ENCODE results near the gene ITIH5. TPM values are rescaled to one million over a fixed set of nuclear protein-coding genes. Genes with fewer than 3 reads are reported as not detected.

ITIH5 gene
- total and polyA plus RNA-seq, 2 of the 8 experiments (the other 6 are each of a cell fraction or from before 2014, with no cell fraction given) = 5.8 to 7.6 TPM

DNA sequence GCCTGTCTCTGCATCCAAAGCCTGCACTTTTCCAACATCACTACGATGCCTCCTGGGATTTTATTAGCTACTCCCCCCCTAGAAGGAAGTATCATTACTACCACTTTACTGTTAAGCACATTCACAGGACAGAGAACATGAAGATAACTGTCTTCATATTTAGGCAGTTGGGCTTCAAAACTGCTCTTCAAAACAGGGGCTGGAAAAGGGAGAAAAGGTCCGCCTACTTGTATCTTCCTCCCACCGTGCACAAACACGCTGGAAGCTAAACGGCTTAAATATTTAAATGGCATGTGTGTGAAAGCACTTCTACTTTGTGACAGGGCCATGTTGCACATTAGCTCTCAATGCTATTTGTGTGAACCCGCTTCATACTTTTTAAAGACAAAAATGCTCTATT lies 999 bp downstream of the ITIH5 start:
- 39% methylated on average over 6 of the region's 6 CpGs; no CpG with 5 or more reads in 1 of the 2 experiments for WGBS, 2 experiments (ENCODE audit: extremely low coverage in 1 of 2, insufficient coverage in 1 of 2, insufficient read length in 1 of 2, insufficient replicate concordance in 2 of 2, low coverage in 1 of 2, low lambda C conversion rate in 2 of 2, missing lambda C conversion rate in 1 of 2)
- H3K4ac ChIP-seq (replicated peaks; ENCODE audit: insufficient read length, low read depth, low read length) = no peak overlapping the region
- H3K14ac ChIP-seq (ENCODE audit: insufficient read length) = no peak overlapping the region
- ChIA-PET POLR2A (ENCODE audit: partially characterized antibody) (no interaction called here), CTCF (ENCODE audit: partially characterized antibody) (interaction anchor here (0.6 to 2.9 kb wide), 8 partner anchors 22 to 807 kb away, joined by 3 to 12 read pairs (median 3); no protein-coding TSS in a partner anchor)
- no peak overlapping the region for H2AK5ac ChIP-seq (ENCODE audit: low read depth, low read length)
- H3K4me3 ChIP-seq (ENCODE audit: extremely low read depth in 1 of 4, insufficient read depth in 2 of 4, low read depth in 3 of 4, low read length in 4 of 4) = peak overlapping the region; percentile 32 to 89 (median 46); a peak in 6 of 8 replicates
- no peak overlapping the region for H3K27ac ChIP-seq (ENCODE audit: low read depth, low read length)
- no peak overlapping the region for H2AFZ ChIP-seq (ENCODE audit: low read length)
- H2BK20ac ChIP-seq (ENCODE audit: low read length) = no peak overlapping the region
- no peak for DNase-seq (ENCODE audit: low read depth in 1 of 2, low spot score in 2 of 2)
- no peaks in the 10 kb centered on the region for H3K79me2 ChIP-seq (ENCODE audit: control insufficient read depth in 1 of 2, insufficient read depth in 2 of 2, low read length in 2 of 2)
- H3K9me3 ChIP-seq (ENCODE audit: insufficient read depth in 2 of 2, low read depth in 1 of 2, low read length in 1 of 2) = no peaks in the 10 kb centered on the region
- no peak overlapping the region for H3K56ac ChIP-seq (replicated peaks; ENCODE audit: insufficient read length, low read depth, low read length)
- no peak overlapping the region for H3K9ac ChIP-seq (replicated peaks in 1 of 4; ENCODE audit: extremely low read depth in 1 of 4, low read depth in 3 of 4, low read length in 3 of 4)
- peak overlapping the region; percentile 73 to 86 for H3K4me2 ChIP-seq (ENCODE audit: insufficient read depth in 1 of 2, low read depth in 2 of 2, low read length in 2 of 2)
- no peaks in the 10 kb centered on the region for H3K79me1 ChIP-seq (ENCODE audit: low read depth, low read length)
- no peaks in the 10 kb centered on the region for H4K20me1 ChIP-seq (replicated peaks in 1 of 2; ENCODE audit: control insufficient read depth in 1 of 2, insufficient read depth in 2 of 2, low read length in 2 of 2)
- H4K5ac ChIP-seq (ENCODE audit: insufficient read length, low read depth, low read length) = no peak overlapping the region
- peaks cover 7% of the 10 kb centered on the region; the same call in 1 of the 2 replicates for H3K23me2 ChIP-seq (ENCODE audit: low read depth, low read length)
- peaks cover 0 to 20% (median 11%) of the 10 kb centered on the region in 4 experiments; a peak in 6 of 7 replicates for H3K27me3 ChIP-seq (replicated peaks in 1 of 4; ENCODE audit: control insufficient read depth in 3 of 4, extremely low read depth in 1 of 4, insufficient read depth in 3 of 4, low read length in 3 of 4)
- no peak overlapping the region for H2BK5ac ChIP-seq (ENCODE audit: low read depth, low read length)
- no peak overlapping the region for H2BK120ac ChIP-seq (replicated peaks; ENCODE audit: low read depth, low read length)
- FAIRE-seq = no peak
- H4K8ac ChIP-seq (ENCODE audit: extremely low read depth, insufficient read depth, low read length) = no peak overlapping the region
- TF ChIP-seq SIN3A (conservative IDR thresholded peaks at IDR 0.05 in 1 of 2, IDR thresholded peaks at IDR 0.05 in 1 of 2; ENCODE audit: low read depth in 1 of 2, low read length in 2 of 2) = no peak
- TF ChIP-seq RNF2 (IDR thresholded peaks at IDR 0.05; ENCODE audit: borderline replicate concordance, low read depth, low read length, missing control alignments, poor library complexity, severe bottlenecking) = no peak
- TF ChIP-seq, protein P1, sequence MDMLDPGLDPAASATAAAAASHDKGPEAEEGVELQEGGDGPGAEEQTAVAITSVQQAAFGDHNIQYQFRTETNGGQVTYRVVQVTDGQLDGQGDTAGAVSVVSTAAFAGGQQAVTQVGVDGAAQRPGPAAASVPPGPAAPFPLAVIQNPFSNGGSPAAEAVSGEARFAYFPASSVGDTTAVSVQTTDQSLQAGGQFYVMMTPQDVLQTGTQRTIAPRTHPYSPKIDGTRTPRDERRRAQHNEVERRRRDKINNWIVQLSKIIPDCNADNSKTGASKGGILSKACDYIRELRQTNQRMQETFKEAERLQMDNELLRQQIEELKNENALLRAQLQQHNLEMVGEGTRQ (IDR thresholded peaks at IDR 0.05; ENCODE audit: low read length) = no peak
- no peak for TF ChIP-seq POLR2AphosphoS5 (IDR thresholded peaks at IDR 0.05; ENCODE audit: low read depth, low read length)
- TF ChIP-seq KDM5A (IDR thresholded peaks at IDR 0.05; ENCODE audit: low read length) = no peak
- no peak overlapping the region for H2BK12ac ChIP-seq (ENCODE audit: low read depth, low read length)
- peaks cover 0 to 2% (median 0%) of the 10 kb centered on the region in 4 experiments; a peak in 2 of 7 replicates for H3K4me1 ChIP-seq (replicated peaks in 1 of 4; ENCODE audit: control insufficient read depth in 3 of 4, insufficient read depth in 4 of 4, low read length in 3 of 4)
- no peaks in the 10 kb centered on the region for H3K36me3 ChIP-seq (ENCODE audit: control insufficient read depth in 2 of 4, insufficient read depth in 4 of 4, low read length in 3 of 4)
- no peak overlapping the region for H3K18ac ChIP-seq (ENCODE audit: extremely low read depth, low read length)
- no peak overlapping the region for H3K23ac ChIP-seq (ENCODE audit: insufficient read length)
- H2BK15ac ChIP-seq (ENCODE audit: low read length) = no peak overlapping the region
- H4K91ac ChIP-seq (replicated peaks; ENCODE audit: insufficient read length, low read length) = no peak overlapping the region

Measured in H1 (cell line).